Umbilical cord (tissue), 2 donors: ENCODE measurements around the gene CHPF. TPM values are rescaled to one million over a fixed set of nuclear protein-coding genes. Genes with fewer than 3 reads are reported as not detected.

Experiments
- DNase-seq: peaks from one replicate; pipeline ENCODE4 v3.0.0-alpha.2; 2015; ENCODE audit warnings: low spot score
- total RNA-seq: library from RNA; depleted of rRNA; stranded (reverse); fragments of >200 nt; gene quantifications from one replicate; pipeline ENCODE4 v1.2.3, GENCODE V29; 2014; ENCODE audit warnings: low replicate concordance; ENCODE audit not compliant: insufficient read depth

The CHPF gene
- total RNA-seq = 132 TPM

GRCh38 chr2:219543596-219544358, at the start of gene CHPF, which contains the start of gene TMEM198:
TSS of gene CHPF (minus strand) at chr2:219543809. CDS start at chr2:219543538, 271 bp downstream.
TSS of gene TMEM198 (plus strand) at chr2:219544028. CDS start at chr2:219544728, 700 bp downstream.
- peak; percentile 99 for DNase-seq

- no peak for DNase-seq
Observed at GRCh38 chr2:219593154-219593553, 49.5 kb upstream of the CHPF start.

GRCh38 chr2:219592736-219593135, 49.1 kb upstream of the CHPF start:
- peak; percentile 63 for DNase-seq

- no peak for DNase-seq
Observed at GRCh38 chr2:219591091-219591490, 47.5 kb upstream of the CHPF start.

- DNase-seq = no peak
Observed at GRCh38 chr2:219581346-219581745, 37.7 kb upstream of the CHPF start.

- no peak for DNase-seq
Observed at GRCh38 chr2:219578811-219579613, 35.4 kb upstream of the CHPF start.

- peak; percentile 64 for DNase-seq
Observed at GRCh38 chr2:219576505-219577388, 33.1 kb upstream of the CHPF start.

- DNase-seq = no peak
Observed at GRCh38 chr2:219575566-219576504, 32.2 kb upstream of the CHPF start.

GRCh38 chr2:219574484-219575311, 31.1 kb upstream of the CHPF start:
- no peak for DNase-seq

GRCh38 chr2:219573166-219573565, 29.6 kb upstream of the CHPF start:
- DNase-seq = no peak

- DNase-seq = no peak
Observed at GRCh38 chr2:219572237-219573001, 28.8 kb upstream of the CHPF start, which contains the start of gene INHA. TSS of gene INHA (plus strand) at chr2:219572310. CDS start at chr2:219572375, 65 bp downstream.

- DNase-seq = peak; percentile 93
Observed at GRCh38 chr2:219571311-219572236, 28.0 kb upstream of the CHPF start, which contains the start of gene OBSL1. TSS of gene OBSL1 (minus strand) at chr2:219571539. CDS start at chr2:219571232, 307 bp downstream.

- DNase-seq = no peak
Observed at GRCh38 chr2:219570924-219571310, 27.3 kb upstream of the CHPF start.

GRCh38 chr2:219570194-219570923, 26.8 kb upstream of the CHPF start:
- peak; percentile 38 for DNase-seq

- no peak for DNase-seq
Observed at GRCh38 chr2:219569635-219570034, 26.0 kb upstream of the CHPF start.

- DNase-seq = no peak
Observed at GRCh38 chr2:219569041-219569440, 25.4 kb upstream of the CHPF start.
